ENCODE results near the gene XPR1.

Gene XPR1

GRCh38 chr1:180936110-180937011 is 304.5 kb downstream of the XPR1 start:
- DNase-seq = no peak

- no peak for DNase-seq
These were observed 305.2 kb downstream of the XPR1 start for GRCh38 chr1:180937012-180937372.

DNA sequence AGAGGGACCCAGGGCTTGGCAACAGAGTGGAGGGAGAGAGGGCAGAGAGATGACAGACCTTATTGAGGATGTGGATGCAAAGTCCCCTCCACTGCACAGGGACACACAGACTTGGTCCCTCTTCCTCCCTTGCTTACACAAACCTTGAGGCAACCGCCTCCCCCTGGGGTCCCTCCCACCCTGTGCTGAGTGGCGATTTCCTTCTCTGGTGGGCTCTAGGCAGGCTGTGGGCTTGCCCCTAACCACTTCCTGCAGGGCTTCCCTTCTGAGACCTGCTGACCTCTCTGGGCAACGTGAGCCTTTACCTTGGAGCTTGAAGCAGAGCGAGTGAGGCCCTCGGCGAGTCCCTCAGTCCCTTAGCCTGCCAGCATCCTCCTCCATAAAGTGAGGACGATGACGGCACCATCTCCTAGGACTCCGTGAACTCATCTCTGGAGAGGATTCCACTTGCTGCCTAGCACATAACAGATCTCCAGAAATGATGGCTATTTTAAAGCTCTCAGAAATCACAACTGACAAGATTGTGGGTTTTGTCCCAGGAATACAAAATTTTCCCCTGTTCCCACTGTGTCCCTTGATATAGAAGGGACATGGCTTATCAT is 305.9 kb downstream of the XPR1 start:
- DNase-seq = no peak

DNA sequence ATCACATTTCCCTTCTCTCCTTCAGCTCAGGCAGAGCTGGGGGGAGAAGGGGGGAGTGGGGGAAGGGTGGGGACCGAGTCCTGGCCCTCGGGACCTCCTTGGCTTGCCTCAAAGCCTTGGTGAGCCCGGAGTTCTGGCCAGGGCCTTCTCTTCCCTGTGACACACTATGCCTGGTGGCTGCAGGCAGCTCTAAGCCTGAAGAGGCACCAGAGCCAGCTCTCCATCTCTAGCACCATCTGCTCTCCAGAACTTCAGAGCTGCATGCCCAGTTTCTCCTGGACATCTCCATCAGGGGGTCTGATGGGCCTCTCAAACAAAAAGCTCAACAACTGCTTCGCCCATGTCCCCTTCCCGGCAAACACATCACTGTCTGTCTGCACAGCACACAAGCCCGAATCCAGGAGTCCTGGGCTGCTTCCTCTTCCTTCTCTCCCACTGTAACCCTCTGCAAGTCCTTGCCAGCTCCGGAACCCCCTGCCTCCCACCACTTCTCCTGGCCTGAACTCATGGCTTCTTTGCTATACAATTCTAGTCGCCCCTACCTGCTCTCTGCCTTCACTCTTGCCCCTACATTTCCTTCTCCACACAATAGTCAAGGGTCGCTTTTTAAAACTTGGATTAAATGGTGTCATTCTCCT is 307.4 kb downstream of the XPR1 start:
- no peak for DNase-seq

GRCh38 chr1:180939711-180940103 is 307.9 kb downstream of the XPR1 start:
- no peak for DNase-seq
